Skeletal muscle tissue (tissue), 4 donors: ENCODE data around the gene IL16. TPM values are rescaled to one million over a fixed set of nuclear protein-coding genes. Genes with fewer than 3 reads are reported as not detected.
"Not testable (repeated sequence)": the region's sequence is repeated elsewhere in the genome, so short reads cannot be mapped to it uniquely, and the experiment has no call there.

Experiments used
- H3K27ac ChIP-seq: one replicate; pipeline ENCODE4 v1.7.0; 2013; ENCODE audit warnings: mild to moderate bottlenecking, low read depth, low read length, inconsistent platforms
- H3K27me3 ChIP-seq, 3 donors: one replicate each; pipeline ENCODE4 v1.7.0; 2013; ENCODE audit warnings: low read length in 3 of 3; ENCODE audit not compliant: control insufficient read depth in 3 of 3, insufficient read depth in 3 of 3
- H3K36me3 ChIP-seq, 3 donors: one replicate each; pipeline ENCODE4 v1.7.0; 2013; ENCODE audit warnings: low read length in 3 of 3; ENCODE audit not compliant: control insufficient read depth in 3 of 3, insufficient read depth in 3 of 3
- H3K4me1 ChIP-seq, 3 donors: one replicate each; pipeline ENCODE4 v1.7.0; 2013; ENCODE audit warnings: low read length in 3 of 3, mild to moderate bottlenecking in 3 of 3; ENCODE audit not compliant: control insufficient read depth in 3 of 3, insufficient read depth in 3 of 3
- H3K4me3 ChIP-seq, 3 donors: one replicate each; pipeline ENCODE4 v1.7.0; 2013; ENCODE audit warnings: low read length in 3 of 3
- H3K9ac ChIP-seq, 3 donors: one replicate each; pipeline ENCODE4 v1.7.0; 2013; ENCODE audit warnings: low read length in 3 of 3, mild to moderate bottlenecking in 3 of 3, moderate library complexity in 2 of 3, low read depth in 1 of 3
- H3K9me3 ChIP-seq, 3 donors: one replicate each; pipeline ENCODE4 v1.7.0; 2013; ENCODE audit warnings: low read length in 3 of 3; ENCODE audit not compliant: control insufficient read depth in 3 of 3
- total RNA-seq: library from RNA; depleted of rRNA; stranded (reverse); fragments of >200 nt; gene quantifications from one replicate; pipeline ENCODE4 v1.2.3, GENCODE V29; 2014
- donor health status: Osteomylitis.

Gene IL16
- 4.7 TPM for total RNA-seq

DNA sequence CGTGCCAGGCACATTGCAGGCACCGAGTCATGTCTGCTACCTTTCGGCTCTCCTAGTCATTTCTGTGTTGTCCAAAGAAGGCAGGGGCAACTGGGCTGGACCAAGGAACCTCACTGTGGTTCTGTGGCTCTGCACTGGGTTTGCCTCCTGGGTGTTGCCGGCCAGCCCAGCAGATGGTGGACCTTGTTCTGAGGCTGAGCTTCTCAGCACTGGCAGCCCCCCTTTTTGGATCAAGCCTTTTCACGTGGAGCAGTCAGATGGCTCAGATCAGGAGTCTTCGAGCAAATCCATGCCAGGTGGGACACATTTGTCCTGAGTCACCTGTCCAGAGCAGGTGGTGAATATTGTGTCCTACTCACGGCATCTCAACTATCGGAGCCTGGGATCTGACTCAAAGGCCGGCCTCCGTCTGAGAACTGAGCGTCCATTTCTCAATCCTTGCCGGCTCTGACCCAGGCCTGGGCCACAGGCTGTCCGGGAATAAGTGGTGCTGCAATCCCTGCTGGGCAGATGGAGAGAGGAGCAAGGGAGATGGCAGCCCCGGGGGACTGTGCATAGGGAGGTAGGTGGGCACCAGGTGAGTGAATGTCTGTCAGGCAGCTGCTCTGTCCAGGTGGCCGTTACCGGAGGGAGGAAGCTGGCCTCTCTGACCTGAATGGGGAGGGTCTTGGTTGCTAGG lies at the start of gene IL16:
Gene IL16, plus strand, starts transcription at position 304 of the 679 bp plus-strand sequence. CDS start 28,521 bp downstream, outside the sequence.
- no peak within 1 kb of the TSS for H3K9ac ChIP-seq
- peaks cover 3 to 5% (median 5%) of the 10 kb centered on the region in 3 donors for H3K27me3 ChIP-seq
- no peaks in the 10 kb centered on the region for H3K36me3 ChIP-seq
- peaks cover 0 to 2% (median 0%) of the 10 kb centered on the region in 3 donors for H3K9me3 ChIP-seq
- H3K4me3 ChIP-seq = no peak within 1 kb of the TSS
- no peaks in the 10 kb centered on the region for H3K4me1 ChIP-seq
- no peak within 1 kb of the TSS for H3K27ac ChIP-seq

DNA sequence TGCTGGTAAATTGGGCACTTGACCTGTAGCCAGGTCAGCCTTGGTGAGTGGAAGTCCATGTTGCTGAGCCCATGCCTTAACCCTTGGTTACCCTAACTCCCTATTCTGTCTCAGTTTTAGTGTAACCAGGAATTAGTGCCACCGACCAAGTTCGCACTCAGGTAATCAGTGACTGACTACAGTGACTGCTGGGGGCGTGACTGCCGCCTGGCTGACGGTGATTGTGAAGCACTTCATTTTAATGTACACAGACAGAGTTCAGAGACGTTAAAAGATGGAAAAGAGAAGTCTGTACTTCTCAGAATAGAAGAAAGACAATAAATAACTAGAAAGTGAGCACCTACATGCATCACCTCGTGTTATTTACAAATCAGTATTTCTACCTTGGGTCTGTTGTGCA lies 45.3 kb upstream of the IL16 start:
- no peaks in the 10 kb centered on the region for H3K4me1 ChIP-seq
- H3K4me3 ChIP-seq = no peak overlapping the region
- no peaks in the 10 kb centered on the region for H3K27me3 ChIP-seq
- no peak overlapping the region for H3K27ac ChIP-seq
- H3K9me3 ChIP-seq = no peaks in the 10 kb centered on the region
- no peaks in the 10 kb centered on the region for H3K36me3 ChIP-seq
- H3K9ac ChIP-seq = no peak overlapping the region

DNA sequence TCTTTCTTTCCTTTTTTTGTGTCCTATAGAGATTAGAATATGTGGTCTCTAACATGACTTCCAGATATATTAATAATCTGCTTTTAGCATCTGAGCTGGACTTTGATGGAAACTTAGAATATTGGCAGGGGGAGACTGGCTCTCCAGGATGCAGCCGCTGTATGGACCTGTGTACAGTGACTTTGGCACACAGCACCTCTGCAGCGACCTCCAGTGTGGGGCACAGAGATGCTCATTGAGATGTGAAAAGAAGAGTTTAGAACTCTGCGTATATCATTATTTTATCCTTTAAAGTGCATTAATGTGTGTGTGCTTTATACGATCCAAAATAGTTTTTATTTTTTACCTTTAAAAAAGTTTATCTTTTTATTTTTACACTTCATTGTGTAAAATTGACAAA lies 44.3 kb upstream of the IL16 start:
- H3K27ac ChIP-seq = no peak overlapping the region

DNA sequence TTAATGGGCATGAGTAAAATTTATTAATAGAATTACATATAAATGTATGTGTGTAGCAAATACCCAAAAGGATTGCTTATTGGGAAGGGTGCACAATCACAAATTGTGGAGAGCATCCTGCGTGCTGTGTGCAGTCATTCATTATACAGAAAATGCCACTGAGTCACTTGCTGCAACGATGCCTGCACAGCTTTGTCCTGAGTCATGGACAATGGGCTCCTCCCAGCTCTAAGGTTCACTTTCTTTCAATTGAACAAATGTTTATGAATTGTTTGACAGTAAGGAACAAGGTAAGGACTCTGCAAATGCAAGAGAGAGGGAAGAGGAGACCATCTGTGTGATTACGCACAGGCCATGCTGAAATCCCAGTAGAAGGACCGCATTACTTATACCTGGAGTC lies 43.9 kb upstream of the IL16 start:
- no peaks in the 10 kb centered on the region for H3K36me3 ChIP-seq
- H3K27me3 ChIP-seq = no peaks in the 10 kb centered on the region
- H3K4me3 ChIP-seq = no peak overlapping the region
- H3K9ac ChIP-seq = no peak overlapping the region
- H3K4me1 ChIP-seq = peaks cover 0 to 3% (median 3%) of the 10 kb centered on the region in 3 donors
- no peak overlapping the region for H3K27ac ChIP-seq
- no peaks in the 10 kb centered on the region for H3K9me3 ChIP-seq

More for the DNA sequence above, 44.3 kb upstream of the IL16 start:
- H3K36me3 ChIP-seq = no peaks in the 10 kb centered on the region
- no peaks in the 10 kb centered on the region for H3K27me3 ChIP-seq
- H3K9ac ChIP-seq = no peak overlapping the region
- peaks cover 0 to 2% (median 1%) of the 10 kb centered on the region in 3 donors for H3K4me1 ChIP-seq
- no peak overlapping the region for H3K4me3 ChIP-seq
- no peaks in the 10 kb centered on the region for H3K9me3 ChIP-seq

DNA sequence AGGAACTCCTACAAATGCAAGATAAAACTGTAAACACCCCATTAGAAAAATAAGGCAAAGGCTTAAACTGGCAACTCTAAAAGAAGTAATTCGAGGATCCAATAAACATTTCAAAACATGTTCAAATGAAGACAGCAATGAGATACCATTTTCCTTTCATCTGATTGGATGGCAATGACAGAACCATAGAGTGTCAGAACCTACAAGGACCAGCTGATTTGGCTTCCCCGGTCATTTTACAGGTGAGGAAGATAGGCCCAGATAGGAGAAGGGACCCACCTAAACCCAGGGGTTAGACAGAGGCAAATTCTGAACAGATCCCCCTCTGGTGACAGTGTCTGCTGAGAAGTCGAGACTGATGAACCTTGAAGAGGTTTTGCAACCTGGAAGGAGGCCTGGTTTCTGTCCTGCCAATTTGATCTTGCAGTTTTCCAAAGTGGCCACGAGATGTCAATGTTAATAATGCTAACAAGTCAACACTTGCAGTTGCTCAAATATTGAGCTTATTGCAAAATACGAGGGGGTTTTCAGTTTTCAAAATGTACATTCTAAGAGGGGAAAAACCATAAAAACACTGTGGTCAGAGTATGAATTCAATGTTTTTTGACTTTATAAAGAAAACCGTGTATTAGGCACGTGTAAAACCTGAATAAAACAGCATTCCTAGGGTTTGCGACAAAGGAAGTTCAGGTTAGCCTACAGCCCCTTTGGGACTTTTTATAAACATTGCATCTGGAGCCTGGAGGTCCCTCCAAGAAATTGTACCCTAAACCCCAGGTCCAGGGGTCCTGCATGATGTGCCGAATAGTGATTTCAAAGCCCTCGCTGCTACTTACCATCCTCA lies 41.1 kb upstream of the IL16 start:
- no peak overlapping the region for H3K27ac ChIP-seq
- H3K9me3 ChIP-seq = no peaks in the 10 kb centered on the region
- no peak overlapping the region for H3K9ac ChIP-seq
- H3K36me3 ChIP-seq = no peaks in the 10 kb centered on the region
- H3K4me1 ChIP-seq = peaks cover 4 to 8% (median 6%) of the 10 kb centered on the region in 3 donors
- no peak overlapping the region for H3K4me3 ChIP-seq
- H3K27me3 ChIP-seq = peaks cover 0 to 4% (median 0%) of the 10 kb centered on the region in 3 donors

DNA sequence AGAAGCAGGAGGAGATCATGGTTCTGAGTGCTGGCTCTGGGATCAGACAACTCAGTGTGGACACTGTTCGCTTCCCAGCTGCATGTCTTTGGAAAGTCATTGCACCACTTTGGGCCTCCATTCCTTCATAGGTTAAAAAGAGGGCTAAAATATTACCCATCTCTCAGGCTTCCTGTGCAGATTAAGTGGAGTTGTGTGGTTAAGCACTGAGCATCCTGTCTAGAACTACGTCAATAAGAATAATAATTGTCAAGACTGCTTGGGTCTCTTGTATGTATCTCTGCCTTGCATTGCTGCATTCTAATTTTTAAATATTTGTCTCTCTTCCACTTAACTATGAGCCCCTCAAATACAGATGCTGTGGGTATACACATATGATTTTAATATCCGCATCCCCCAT lies 40.4 kb upstream of the IL16 start:
- Histone ChIP-seq H3K4me3 (no peak overlapping the region), H3K27ac (no peak overlapping the region), H3K9ac (no peak overlapping the region), H3K4me1 (peaks cover 12 to 15% (median 12%) of the 10 kb centered on the region in 3 donors), H3K27me3 (peaks cover 0 to 6% (median 0%) of the 10 kb centered on the region in 3 donors), H3K36me3 (no peaks in the 10 kb centered on the region), H3K9me3 (no peaks in the 10 kb centered on the region)

DNA sequence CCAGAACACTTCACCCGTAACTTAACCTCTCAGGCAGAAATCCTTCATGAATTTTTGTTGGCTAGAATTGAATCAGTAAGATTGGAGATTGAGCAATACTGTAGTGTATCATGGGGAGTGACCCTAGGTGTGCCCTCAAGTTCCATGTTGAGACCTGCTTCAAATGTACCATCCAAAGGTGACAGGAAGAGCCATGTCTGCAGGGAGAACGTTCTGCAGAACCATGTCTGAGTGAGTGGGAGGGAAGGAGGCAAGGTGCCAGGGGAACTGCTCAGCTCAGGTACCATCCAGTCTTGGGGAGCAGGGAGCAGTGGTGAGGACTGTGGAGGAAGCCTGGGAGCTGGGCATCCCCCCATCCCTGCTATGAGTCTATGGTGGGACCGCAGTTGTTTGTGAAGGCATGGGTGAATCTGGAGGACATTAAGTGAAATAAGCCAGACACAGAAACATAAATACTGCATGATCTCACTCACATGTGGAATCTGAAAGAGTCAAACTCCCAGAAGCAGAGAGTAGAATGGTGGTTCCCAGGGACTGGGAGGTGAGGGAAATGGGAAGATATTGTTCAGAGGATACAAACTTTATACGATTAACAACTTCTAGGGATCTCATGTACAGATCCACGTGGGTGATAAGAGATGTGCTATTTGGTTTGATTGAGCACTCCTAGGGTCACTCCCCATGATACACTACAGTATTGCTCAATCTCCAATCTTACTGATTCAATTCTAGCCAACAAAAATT lies 39.3 kb upstream of the IL16 start:
- H3K27me3 ChIP-seq = peaks cover 0 to 6% (median 0%) of the 10 kb centered on the region in 3 donors
- no peaks in the 10 kb centered on the region for H3K36me3 ChIP-seq
- H3K4me3 ChIP-seq = no peak overlapping the region
- no peaks in the 10 kb centered on the region for H3K9me3 ChIP-seq
- H3K4me1 ChIP-seq = peaks cover 12 to 22% (median 13%) of the 10 kb centered on the region in 3 donors
- no peak overlapping the region for H3K27ac ChIP-seq
- no peak overlapping the region for H3K9ac ChIP-seq

DNA sequence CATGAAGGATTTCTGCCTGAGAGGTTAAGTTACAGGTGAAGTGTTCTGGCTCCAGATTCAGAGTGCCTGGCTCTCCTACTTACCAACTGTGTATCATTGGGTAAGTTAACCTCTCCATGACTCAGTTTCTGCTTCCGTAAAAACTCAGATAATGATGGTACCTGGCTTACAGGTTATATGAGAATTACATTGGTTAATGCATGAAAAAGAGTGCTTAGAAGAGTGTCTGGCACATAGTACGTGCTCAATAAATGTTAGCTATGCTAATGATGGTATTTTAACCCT lies 38.8 kb upstream of the IL16 start:
- no peaks in the 10 kb centered on the region for H3K9me3 ChIP-seq
- H3K9ac ChIP-seq = no peak overlapping the region
- peaks cover 0 to 6% (median 0%) of the 10 kb centered on the region in 3 donors for H3K27me3 ChIP-seq
- peaks cover 12 to 22% (median 13%) of the 10 kb centered on the region in 3 donors for H3K4me1 ChIP-seq
- H3K36me3 ChIP-seq = no peaks in the 10 kb centered on the region
- H3K27ac ChIP-seq = no peak overlapping the region
- no peak overlapping the region for H3K4me3 ChIP-seq

DNA sequence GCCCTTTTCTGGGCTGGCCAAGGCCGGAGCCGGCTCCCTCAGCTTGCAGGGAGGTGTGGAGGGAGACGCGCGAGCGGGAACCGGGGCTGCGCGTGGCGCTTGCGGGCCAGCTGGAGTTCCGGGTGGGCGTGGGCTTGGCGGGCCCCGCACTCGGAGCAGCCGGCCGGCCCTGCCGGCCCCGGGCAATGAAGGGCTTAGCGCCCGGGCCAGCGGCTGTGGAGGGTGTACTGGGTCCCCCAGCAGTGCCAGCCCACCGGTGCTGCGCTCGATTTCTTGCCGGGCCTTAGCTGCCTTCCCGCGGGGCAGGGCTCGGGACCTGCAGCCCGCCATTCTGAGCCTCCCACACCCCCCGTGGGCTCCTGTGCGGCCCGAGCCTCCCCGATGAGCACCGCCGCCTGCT lies 38.1 kb upstream of the IL16 start:
- H3K27ac ChIP-seq, H3K9me3 ChIP-seq, H3K9ac ChIP-seq, H3K27me3 ChIP-seq, H3K4me3 ChIP-seq, H3K36me3 ChIP-seq: not testable (repeated sequence)
- peaks cover 12 to 22% (median 13%) of the 10 kb centered on the region in 3 donors for H3K4me1 ChIP-seq
